CD4-positive, alpha-beta memory T cell (primary cell): ENCODE results near the gene MYO1F. TPM values are rescaled to one million over a fixed set of nuclear protein-coding genes. Genes with fewer than 3 reads are reported as not detected.
"Not testable (repeated sequence)": the region's sequence is repeated elsewhere in the genome, so short reads cannot be mapped to it uniquely, and the experiment has no call there.

Source experiments
- CTCF ChIA-PET: fragments of 350-600 bp; sonication (Branson Sonifier 250); formaldehyde crosslinking; loops from one replicate; lab custom pipeline; 2021; ENCODE audit warnings: inconsistent platforms; ENCODE audit not compliant: partially characterized antibody; lab: Charles Lee
- POLR2A ChIA-PET: fragments of 350-600 bp; sonication (Branson Sonifier 250); formaldehyde crosslinking; loops from one replicate; lab custom pipeline; 2021; ENCODE audit not compliant: partially characterized antibody; lab: Charles Lee
- DNase-seq, 5 donors: peaks; one replicate each; pipeline versions ENCODE4 v3.0.0 to v3.0.0-alpha.2; 2020 to 2022; ENCODE audit warnings: mixed read lengths in 1 of 5
- H3K27ac ChIP-seq: one replicate; pipeline ENCODE4 v1.7.0; 2013; ENCODE audit warnings: low read depth, low read length
- H3K27me3 ChIP-seq: 2 replicates; pipeline ENCODE4 v1.7.0; 2013; ENCODE audit warnings: mild to moderate bottlenecking, low read length, moderate library complexity; ENCODE audit not compliant: insufficient read depth
- H3K36me3 ChIP-seq: 2 replicates; pipeline ENCODE4 v1.7.0; 2013; ENCODE audit warnings: mild to moderate bottlenecking, low read length, moderate library complexity; ENCODE audit not compliant: insufficient read depth
- H3K4me1 ChIP-seq: 2 replicates; pipeline ENCODE4 v1.7.0; 2013; ENCODE audit warnings: mild to moderate bottlenecking, low read length, moderate library complexity; ENCODE audit not compliant: insufficient read depth
- H3K4me3 ChIP-seq, 2 donors: one replicate each; pipeline ENCODE4 v1.7.0; 2013; ENCODE audit warnings: low read length in 2 of 2, mild to moderate bottlenecking in 1 of 2
- H3K9me3 ChIP-seq, 2 donors: one replicate each; pipeline ENCODE4 v1.7.0; 2013; ENCODE audit warnings: low read length in 2 of 2, control low read depth in 1 of 2; ENCODE audit not compliant: control insufficient read depth in 1 of 2
- H3K27ac Mint-ChIP-seq, 7 donors: one replicate each; pipeline ENCODE4 v1.8.0; 2020 to 2021; ENCODE audit warnings: mixed read lengths in 7 of 7, mild to moderate bottlenecking in 6 of 7, inconsistent platforms in 3 of 7, moderate library complexity in 3 of 7
- H3K27me3 Mint-ChIP-seq, 2 donors: one replicate each; pipeline ENCODE4 v1.8.0; 2020 to 2021; ENCODE audit warnings: mixed read lengths in 2 of 2
- H3K36me3 Mint-ChIP-seq, 2 donors: one replicate each; pipeline ENCODE4 v1.8.0; 2020 to 2021; ENCODE audit warnings: mixed read lengths in 2 of 2, inconsistent platforms in 1 of 2, mild to moderate bottlenecking in 1 of 2
- H3K4me1 Mint-ChIP-seq, 4 donors: one replicate each; pipeline ENCODE4 v1.8.0; 2020 to 2021; ENCODE audit warnings: mixed read lengths in 4 of 4, mild to moderate bottlenecking in 1 of 4
- H3K4me3 Mint-ChIP-seq, 8 donors: one replicate each; pipeline ENCODE4 v1.8.0; 2020 to 2021; ENCODE audit warnings: mixed read lengths in 8 of 8, mild to moderate bottlenecking in 7 of 8, moderate library complexity in 6 of 8, inconsistent platforms in 3 of 8
- H3K9me3 Mint-ChIP-seq, 8 donors: one replicate each; pipeline ENCODE4 v1.8.0; 2020 to 2021; ENCODE audit warnings: mixed read lengths in 8 of 8, mild to moderate bottlenecking in 5 of 8, inconsistent platforms in 3 of 8, moderate library complexity in 1 of 8
- intact Hi-C: fragments of 100-400 bp; cut with micrococcal nuclease; formaldehyde crosslinking; loops from one replicate; pipeline ENCODE4 v1.15.1; 2023
- polyA plus RNA-seq, 2 donors: library from polyadenylated mRNA; unstranded; fragments of 300-500 nt; fragmentation: Illumina TruSeq; gene quantifications; one replicate each; pipeline ENCODE4 v1.2.3, GENCODE V29; 2021
- total RNA-seq, 2 experiments: library from RNA; stranded (reverse); gene quantifications; one replicate each; pipeline ENCODE4 v1.2.3, GENCODE V29; 2021

MYO1F gene
- total RNA-seq: 100 to 1,000 TPM; 329 to 359 TPM
- 100 to 1,000 TPM in 1 of 2 donors, 10 to 100 TPM in 1; 35.9 to 112 TPM for polyA plus RNA-seq

DNA sequence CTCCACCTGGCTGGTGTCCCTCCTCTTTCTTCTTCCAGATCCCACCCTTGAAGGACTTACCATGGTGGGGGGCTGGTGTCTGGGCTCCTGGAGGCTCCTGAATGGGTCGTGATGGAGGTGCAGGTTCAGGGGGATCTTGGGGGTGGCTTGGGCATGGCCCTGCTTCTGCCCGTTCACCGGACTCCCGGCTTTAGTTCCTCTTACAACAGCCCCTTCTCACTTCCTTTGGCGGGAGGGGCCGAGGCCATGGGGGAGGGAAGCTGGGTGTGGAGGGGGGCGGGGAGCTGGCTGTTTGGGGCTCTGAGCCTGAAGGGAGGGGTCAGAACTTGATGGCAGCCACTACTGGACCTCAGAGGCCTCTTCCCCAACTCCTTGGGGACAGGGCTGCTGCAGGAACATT lies at the start of gene MYO1F:
Gene MYO1F, minus strand, starts transcription at position 196 of the 400 bp plus-strand sequence. Its CDS starts 133 bp downstream, at position 63.
- Mint-ChIP-seq H3K27ac (peak within 1 kb of the TSS; percentile 92 to 99 (median 94)), H3K9me3 (peaks cover 0 to 5% (median 0%) of the 10 kb centered on the region in 8 donors), H3K4me1 (peaks cover 37 to 80% (median 56%) of the 10 kb centered on the region in 4 donors), H3K4me3 (peak within 1 kb of the TSS; percentile 91 to 99 (median 98)), H3K36me3 (peaks cover 20 to 25% of the 10 kb centered on the region in 2 donors), H3K27me3 (no peaks in the 10 kb centered on the region)
- Histone ChIP-seq H3K4me3 (peak within 1 kb of the TSS; percentile 78 to 93), H3K27ac (peak within 1 kb of the TSS; percentile 58), H3K36me3 (no peaks in the 10 kb centered on the region), H3K9me3 (no peaks in the 10 kb centered on the region), H3K4me1 (peaks cover 71% of the 10 kb centered on the region), H3K27me3 (no peaks in the 10 kb centered on the region)
- POLR2A ChIA-PET: interaction anchor here (0.5 to 18.1 kb wide), 16 partner anchors 10 to 164 kb away, joined by 3 to 461 read pairs (median 7); partner anchors contain the start of genes HNRNPM, MARCHF2 and ZNF414
- DNase-seq: no peak
- intact Hi-C loops: loop anchor here (2.0 kb wide), 1 partner anchor 62 kb away; the partner anchor contains the start of gene ZNF414
- CTCF ChIA-PET: interaction anchor here (0.5 to 8.8 kb wide), 21 partner anchors 10 to 224 kb away, joined by 3 to 179 read pairs (median 30); partner anchors contain the start of genes MARCHF2, PRAM1 and ZNF414

DNA sequence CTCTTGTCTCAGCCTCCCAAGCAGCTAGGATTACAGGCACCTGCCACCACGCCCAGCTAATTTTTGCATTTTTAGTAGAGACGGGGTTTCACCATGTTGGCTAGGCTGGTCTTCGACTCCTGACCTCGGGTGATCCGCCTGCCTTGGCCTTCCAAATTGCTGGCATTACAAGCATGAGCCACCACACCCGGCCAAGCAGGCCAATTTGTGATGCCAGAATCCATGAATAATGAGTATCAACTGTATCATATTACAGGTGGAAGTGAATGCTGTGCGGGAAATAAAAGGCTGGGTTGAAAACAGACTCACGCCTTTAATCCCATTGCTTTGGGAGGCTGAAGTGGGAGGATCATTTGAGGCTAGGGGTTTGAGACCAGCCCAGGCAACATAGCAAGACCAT lies 49.6 kb upstream of the MYO1F start:
- H3K4me1 Mint-ChIP-seq: peaks cover 0 to 3% (median 0%) of the 10 kb centered on the region in 4 donors
- no peaks in the 10 kb centered on the region for H3K4me1 ChIP-seq
- DNase-seq: no peak
- H3K4me3 Mint-ChIP-seq: no peak overlapping the region
- H3K27me3 Mint-ChIP-seq: no peaks in the 10 kb centered on the region
- no peak overlapping the region for H3K27ac ChIP-seq
- intact Hi-C loops: no loop called here
- no peaks in the 10 kb centered on the region for H3K9me3 ChIP-seq
- H3K36me3 Mint-ChIP-seq: no peaks in the 10 kb centered on the region
- CTCF ChIA-PET: no interaction called here
- POLR2A ChIA-PET: no interaction called here
- no peak overlapping the region for H3K4me3 ChIP-seq
- no peaks in the 10 kb centered on the region for H3K27me3 ChIP-seq
- H3K27ac Mint-ChIP-seq: no peak overlapping the region
- H3K9me3 Mint-ChIP-seq: no peaks in the 10 kb centered on the region
- H3K36me3 ChIP-seq: no peaks in the 10 kb centered on the region

DNA sequence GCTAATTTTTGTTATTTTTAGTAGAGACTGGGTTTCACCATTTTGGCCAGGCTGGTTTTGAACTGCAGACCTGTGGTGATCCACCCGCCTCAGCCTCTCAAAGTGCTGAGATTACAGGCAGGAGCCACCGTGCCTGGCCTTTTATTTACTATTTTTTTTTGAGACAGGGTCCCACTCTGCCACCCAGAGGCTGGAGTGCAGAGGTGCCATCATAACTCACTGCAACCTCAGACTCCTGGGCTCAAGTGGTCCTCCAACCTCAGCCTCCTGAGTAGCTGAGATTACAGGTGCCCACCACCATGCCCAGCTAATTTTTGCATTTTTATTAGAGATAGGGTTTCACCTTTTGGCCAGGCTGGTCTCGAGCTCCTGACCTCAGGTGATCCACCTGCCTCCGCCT lies 45.6 kb upstream of the MYO1F start:
- H3K27ac Mint-ChIP-seq, H3K4me3 Mint-ChIP-seq, POLR2A ChIA-PET, intact Hi-C loops, H3K36me3 Mint-ChIP-seq, DNase-seq, H3K27me3 Mint-ChIP-seq, H3K27ac ChIP-seq, H3K9me3 Mint-ChIP-seq, H3K27me3 ChIP-seq, H3K36me3 ChIP-seq, H3K4me3 ChIP-seq, H3K9me3 ChIP-seq, H3K4me1 Mint-ChIP-seq, H3K4me1 ChIP-seq: not testable (repeated sequence)
- CTCF ChIA-PET: interaction anchor here (1.6 kb wide), 1 partner anchor 37 kb away, joined by 3 read pairs; no protein-coding TSS in a partner anchor

DNA sequence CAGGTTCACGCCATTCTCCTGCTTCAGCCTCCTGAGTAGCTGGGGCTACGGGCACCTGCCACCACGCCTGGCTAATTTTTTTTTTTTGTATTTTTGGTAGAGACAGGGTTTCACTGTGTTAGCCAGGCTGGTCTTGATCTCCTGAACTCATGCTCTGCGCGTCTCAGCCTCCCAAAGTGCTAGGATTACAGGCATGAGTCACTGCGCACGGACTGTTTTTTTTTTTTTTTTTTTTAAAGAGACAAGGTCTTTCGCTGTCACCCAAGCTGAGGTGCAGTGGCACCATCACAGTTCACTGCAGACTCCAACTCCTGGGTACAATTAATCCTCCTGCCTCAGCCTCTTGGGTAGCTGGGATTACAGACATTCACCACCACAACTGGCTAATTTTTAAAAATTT lies 41.5 kb upstream of the MYO1F start:
- H3K9me3 Mint-ChIP-seq: peaks cover 0 to 1% (median 0%) of the 10 kb centered on the region in 8 donors
- H3K27me3 Mint-ChIP-seq: peaks cover 3 to 9% of the 10 kb centered on the region in 2 donors
- no peak for DNase-seq
- ChIA-PET POLR2A (no interaction called here), CTCF (interaction anchor here (1.0 kb wide), 1 partner anchor 23 kb away, joined by 4 read pairs; no protein-coding TSS in a partner anchor)
- H3K4me3 ChIP-seq: no peak overlapping the region
- peaks cover 10% of the 10 kb centered on the region for H3K4me1 ChIP-seq
- H3K36me3 Mint-ChIP-seq: no peaks in the 10 kb centered on the region
- H3K4me3 Mint-ChIP-seq: no peak overlapping the region
- H3K27ac Mint-ChIP-seq: no peak overlapping the region
- no peaks in the 10 kb centered on the region for H3K9me3 ChIP-seq
- peaks cover 7 to 11% (median 8%) of the 10 kb centered on the region in 4 donors for H3K4me1 Mint-ChIP-seq
- no peak overlapping the region for H3K27ac ChIP-seq
- H3K27me3 ChIP-seq: no peaks in the 10 kb centered on the region
- intact Hi-C loops: no loop called here
- no peaks in the 10 kb centered on the region for H3K36me3 ChIP-seq

- Mint-ChIP-seq H3K4me1 (peaks cover 7 to 16% (median 8%) of the 10 kb centered on the region in 4 donors), H3K36me3 (no peaks in the 10 kb centered on the region), H3K27ac (no peak overlapping the region), H3K4me3 (no peak overlapping the region), H3K27me3 (peaks cover 3 to 9% of the 10 kb centered on the region in 2 donors), H3K9me3 (peaks cover 0 to 1% (median 0%) of the 10 kb centered on the region in 8 donors)
- CTCF ChIA-PET: interaction anchor here (1.6 kb wide), 1 partner anchor 40 kb away, joined by 3 read pairs; no protein-coding TSS in a partner anchor
- Histone ChIP-seq H3K27ac (no peak overlapping the region), H3K27me3 (no peaks in the 10 kb centered on the region), H3K4me1 (peaks cover 10% of the 10 kb centered on the region), H3K4me3 (no peak overlapping the region), H3K36me3 (no peaks in the 10 kb centered on the region), H3K9me3 (no peaks in the 10 kb centered on the region)
- intact Hi-C loops: no loop called here
- DNase-seq: no peak
- POLR2A ChIA-PET: no interaction called here
Measured at GRCh38 chr19:8617984-8618383, 40.7 kb upstream of the MYO1F start.

GRCh38 chr19:8617325-8617724 lies 40.1 kb upstream of the MYO1F start:
- H3K36me3 ChIP-seq, POLR2A ChIA-PET, H3K4me3 Mint-ChIP-seq, H3K27ac ChIP-seq, H3K36me3 Mint-ChIP-seq, H3K9me3 ChIP-seq, H3K27ac Mint-ChIP-seq, H3K4me3 ChIP-seq, H3K4me1 ChIP-seq, intact Hi-C loops, H3K27me3 Mint-ChIP-seq, DNase-seq, H3K27me3 ChIP-seq, H3K9me3 Mint-ChIP-seq: not testable (repeated sequence)
- peaks cover 7 to 22% (median 9%) of the 10 kb centered on the region in 4 donors for H3K4me1 Mint-ChIP-seq
- CTCF ChIA-PET: interaction anchor here (1.4 to 2.5 kb wide), 3 partner anchors 22 to 77 kb away, joined by 3 to 9 read pairs (median 3); no protein-coding TSS in a partner anchor

GRCh38 chr19:8616861-8617260 lies 39.6 kb upstream of the MYO1F start:
- Histone ChIP-seq H3K4me1 (peaks cover 14% of the 10 kb centered on the region), H3K36me3 (no peaks in the 10 kb centered on the region), H3K9me3 (no peaks in the 10 kb centered on the region), H3K4me3 (no peak overlapping the region), H3K27ac (no peak overlapping the region), H3K27me3 (no peaks in the 10 kb centered on the region)
- intact Hi-C loops: no loop called here
- peaks cover 0 to 2% of the 10 kb centered on the region in 2 donors for H3K36me3 Mint-ChIP-seq
- DNase-seq: no peak
- peaks cover 9 to 27% (median 13%) of the 10 kb centered on the region in 4 donors for H3K4me1 Mint-ChIP-seq
- ChIA-PET POLR2A (interaction anchor here (0.6 kb wide), 1 partner anchor 30 kb away, joined by 3 read pairs; no protein-coding TSS in a partner anchor), CTCF (interaction anchor here (0.7 to 3.4 kb wide), 5 partner anchors 22 to 77 kb away, joined by 3 to 14 read pairs (median 4); no protein-coding TSS in a partner anchor)
- peaks cover 0 to 1% (median 0%) of the 10 kb centered on the region in 8 donors for H3K9me3 Mint-ChIP-seq
- no peak overlapping the region for H3K4me3 Mint-ChIP-seq
- peaks cover 3 to 9% of the 10 kb centered on the region in 2 donors for H3K27me3 Mint-ChIP-seq
- no peak overlapping the region for H3K27ac Mint-ChIP-seq
